Kidney epithelial cell (primary cell): ENCODE results near the gene TBX3. TPM values are rescaled to one million over a fixed set of nuclear protein-coding genes. Genes with fewer than 3 reads are reported as not detected.

ENCODE experiments used
- DNase-seq: peaks from one replicate; pipeline ENCODE4 v3.0.0-alpha.2; 2010; ENCODE audit warnings: low read depth
- H3K27me3 ChIP-seq: 2 replicates; pipeline ENCODE4 v1.6.0; 2011; ENCODE audit warnings: low read length; ENCODE audit not compliant: control insufficient read depth, insufficient read depth
- H3K36me3 ChIP-seq: 2 replicates; pipeline ENCODE4 v1.5.1; 2011; ENCODE audit warnings: low read length; ENCODE audit not compliant: control insufficient read depth, insufficient read depth
- H3K4me3 ChIP-seq: 2 replicates; pipeline ENCODE4 v1.5.1; 2011; ENCODE audit warnings: low read depth, mild to moderate bottlenecking, control low read depth, low read length
- CTCF ChIP-seq: IDR thresholded peaks from 2 replicates; pipeline ENCODE4 v1.5.1; 2011; ENCODE audit warnings: mild to moderate bottlenecking, moderate library complexity, low read length, control low read depth, inconsistent platforms; ENCODE audit not compliant: insufficient read depth, poor library complexity, severe bottlenecking
- total RNA-seq: library from RNA; depleted of rRNA; stranded (reverse); fragments of >200 nt; gene quantifications from 2 replicates; pipeline ENCODE4 v1.2.3, GENCODE V29; 2015

Gene TBX3
- total RNA-seq, 1 donor from 2014 or later: 12.2 TPM

- no peak overlapping the region for H3K4me3 ChIP-seq
- no peak for DNase-seq
- peaks cover 95% of the 10 kb centered on the region for H3K27me3 ChIP-seq
- TF ChIP-seq CTCF: no peak
- H3K36me3 ChIP-seq: no peaks in the 10 kb centered on the region
Observed at GRCh38 chr12:114690267-114691135, 6.5 kb upstream of the TBX3 start.

GRCh38 chr12:114689075-114689994 is 5.4 kb upstream of the TBX3 start:
- no peak for DNase-seq
- TF ChIP-seq CTCF: no peak
- Histone ChIP-seq H3K4me3 (no peak overlapping the region), H3K36me3 (no peaks in the 10 kb centered on the region), H3K27me3 (peaks cover 83% of the 10 kb centered on the region)

GRCh38 chr12:114688256-114688845 is 4.4 kb upstream of the TBX3 start:
- no peak for TF ChIP-seq CTCF
- no peaks in the 10 kb centered on the region for H3K36me3 ChIP-seq
- peaks cover 74% of the 10 kb centered on the region for H3K27me3 ChIP-seq

GRCh38 chr12:114687802-114688201 is 3.8 kb upstream of the TBX3 start:
- no peak for DNase-seq
- Histone ChIP-seq H3K36me3 (no peaks in the 10 kb centered on the region), H3K4me3 (no peak overlapping the region), H3K27me3 (peaks cover 68% of the 10 kb centered on the region)
- no peak for TF ChIP-seq CTCF

More at GRCh38 chr12:114688256-114688845, 4.4 kb upstream of the TBX3 start:
- no peak overlapping the region for H3K4me3 ChIP-seq
- DNase-seq: no peak

GRCh38 chr12:114686773-114687500 is 3.0 kb upstream of the TBX3 start:
- H3K36me3 ChIP-seq: no peaks in the 10 kb centered on the region
- H3K4me3 ChIP-seq: no peak overlapping the region
- DNase-seq: no peak
- H3K27me3 ChIP-seq: peaks cover 60% of the 10 kb centered on the region
- TF ChIP-seq CTCF: no peak
